BJ (cell line): Measurements from ENCODE around the gene PTH. TPM values are rescaled to one million over a fixed set of nuclear protein-coding genes. Genes with fewer than 3 reads are reported as not detected.

ENCODE experiments used
- CTCF ChIA-PET: fragments of 350-600 bp; formaldehyde crosslinking; extraction: SDS; loops from one replicate; lab custom pipeline; 2021; ENCODE audit warnings: antibody characterized with exemption, inconsistent platforms; lab: Yijun Ruan, JAX
- POLR2A ChIA-PET: fragments of 300-600 bp; sonication (Branson Sonifier 250); formaldehyde crosslinking; extraction: SDS; loops from one replicate; lab custom pipeline; 2021; ENCODE audit warnings: antibody characterized with exemption; lab: Charles Lee
- DNase-seq: peaks from one replicate; pipeline ENCODE4 v3.0.0-alpha.2; 2011; ENCODE audit warnings: low read depth
- H3K27me3 ChIP-seq: 2 replicates; pipeline ENCODE4 v1.6.0; 2011; ENCODE audit warnings: low read length; ENCODE audit not compliant: control insufficient read depth, insufficient read depth
- H3K36me3 ChIP-seq: 2 replicates; pipeline ENCODE4 v1.5.1; 2011; ENCODE audit warnings: low read length; ENCODE audit not compliant: control insufficient read depth, insufficient read depth
- H3K4me3 ChIP-seq: 2 replicates; pipeline ENCODE4 v1.5.1; 2011; ENCODE audit warnings: low read depth, mild to moderate bottlenecking, control low read depth, low read length
- polyA plus RNA-seq: library from polyadenylated mRNA; depleted of rRNA; stranded (reverse); fragments of >200 nt; gene quantifications from 2 replicates; pipeline ENCODE4 v1.2.3, GENCODE V29; 2011
- TF ChIP-seq, protein P1 (sequence below): IDR thresholded peaks from 2 replicates; pipeline ENCODE4 v1.5.1; 2011; ENCODE audit warnings: low read depth, mild to moderate bottlenecking, control low read depth, inconsistent platforms, low read length, moderate library complexity; ENCODE audit not compliant: insufficient read depth

PTH gene
- polyA plus RNA-seq, 1 experiment, result not detected

DNA sequence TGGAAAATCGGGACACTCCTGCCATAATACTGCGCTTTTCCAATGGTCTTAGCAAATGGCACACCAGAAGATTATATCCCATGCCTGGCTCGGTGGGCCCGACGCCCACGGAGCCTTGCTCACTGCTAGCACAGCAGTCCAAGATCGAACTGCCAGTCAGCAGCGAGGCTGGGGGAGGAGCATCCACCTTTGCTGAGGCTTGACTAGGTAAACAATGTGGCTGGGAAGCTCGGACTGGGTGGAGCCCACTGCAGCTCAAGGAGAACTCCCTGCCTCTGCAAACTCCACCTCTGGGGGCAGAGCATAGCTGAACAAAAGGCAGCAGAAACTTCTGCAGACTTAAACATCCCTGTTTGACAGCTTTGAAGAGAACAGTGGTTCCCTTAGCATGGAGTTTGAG is 15.6 kb downstream of the PTH start:
- POLR2A ChIA-PET, result no interaction called here
- Histone ChIP-seq H3K27me3 (peaks cover 2% of the 10 kb centered on the region; the same call in 1 of the 2 replicates), H3K4me3 (no peak overlapping the region), H3K36me3 (no peaks in the 10 kb centered on the region)
- CTCF ChIA-PET, result interaction anchor here (1.0 to 1.1 kb wide), 2 partner anchors 14 to 270 kb away, joined by 3 to 5 read pairs; no protein-coding TSS in a partner anchor
- DNase-seq, result no peak
- TF ChIP-seq, protein P1, sequence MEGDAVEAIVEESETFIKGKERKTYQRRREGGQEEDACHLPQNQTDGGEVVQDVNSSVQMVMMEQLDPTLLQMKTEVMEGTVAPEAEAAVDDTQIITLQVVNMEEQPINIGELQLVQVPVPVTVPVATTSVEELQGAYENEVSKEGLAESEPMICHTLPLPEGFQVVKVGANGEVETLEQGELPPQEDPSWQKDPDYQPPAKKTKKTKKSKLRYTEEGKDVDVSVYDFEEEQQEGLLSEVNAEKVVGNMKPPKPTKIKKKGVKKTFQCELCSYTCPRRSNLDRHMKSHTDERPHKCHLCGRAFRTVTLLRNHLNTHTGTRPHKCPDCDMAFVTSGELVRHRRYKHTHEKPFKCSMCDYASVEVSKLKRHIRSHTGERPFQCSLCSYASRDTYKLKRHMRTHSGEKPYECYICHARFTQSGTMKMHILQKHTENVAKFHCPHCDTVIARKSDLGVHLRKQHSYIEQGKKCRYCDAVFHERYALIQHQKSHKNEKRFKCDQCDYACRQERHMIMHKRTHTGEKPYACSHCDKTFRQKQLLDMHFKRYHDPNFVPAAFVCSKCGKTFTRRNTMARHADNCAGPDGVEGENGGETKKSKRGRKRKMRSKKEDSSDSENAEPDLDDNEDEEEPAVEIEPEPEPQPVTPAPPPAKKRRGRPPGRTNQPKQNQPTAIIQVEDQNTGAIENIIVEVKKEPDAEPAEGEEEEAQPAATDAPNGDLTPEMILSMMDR, result no peak

DNA sequence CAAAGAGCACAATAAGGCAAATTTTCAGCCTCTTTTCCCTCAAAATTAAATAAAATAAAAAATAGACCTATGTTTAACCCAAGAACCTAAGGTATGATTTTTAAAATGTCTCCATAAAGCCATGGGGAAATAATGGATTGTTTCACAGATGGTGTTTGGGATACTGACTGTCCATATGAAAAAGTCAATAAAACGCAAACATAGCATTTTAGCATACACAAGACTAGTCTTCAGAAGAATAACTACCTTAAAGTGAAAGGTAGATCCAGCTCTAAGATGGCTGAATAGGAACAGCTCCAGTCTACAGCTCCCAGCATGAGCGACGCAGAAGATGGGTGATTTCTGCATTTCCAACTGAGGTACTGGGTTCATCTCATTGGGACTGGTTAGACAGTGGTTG is 16.1 kb downstream of the PTH start:
- DNase-seq, result no peak
- POLR2A ChIA-PET, result no interaction called here
- CTCF ChIA-PET, result interaction anchor here (1.1 kb wide), 1 partner anchor 270 kb away, joined by 3 read pairs; no protein-coding TSS in a partner anchor
- H3K27me3 ChIP-seq, result peaks cover 2% of the 10 kb centered on the region; the same call in 1 of the 2 replicates
- no peaks in the 10 kb centered on the region for H3K36me3 ChIP-seq
- no peak overlapping the region for H3K4me3 ChIP-seq
- TF ChIP-seq, protein P1, result no peak

DNA sequence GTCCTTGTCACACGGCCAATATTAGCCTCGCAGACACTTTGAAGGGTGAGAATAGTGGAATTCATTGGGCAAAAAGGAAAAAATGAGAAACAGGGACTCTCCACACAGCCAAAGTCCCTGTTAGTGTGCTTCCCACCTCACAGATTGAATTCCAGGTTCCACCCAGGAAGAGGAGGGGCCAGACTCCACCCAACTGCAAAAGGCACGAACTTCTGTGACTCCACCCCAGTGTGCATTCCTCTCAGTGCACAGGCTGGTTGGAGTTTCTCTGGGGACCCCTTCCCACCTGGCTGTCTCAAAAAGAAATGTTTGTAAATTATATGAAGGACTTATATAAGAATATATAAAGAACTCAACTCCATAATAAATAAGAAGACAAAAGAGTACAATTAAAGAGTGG is 20.7 kb downstream of the PTH start:
- ChIA-PET CTCF (no interaction called here), POLR2A (no interaction called here)
- no peak for DNase-seq
- Histone ChIP-seq H3K4me3 (no peak overlapping the region), H3K36me3 (no peaks in the 10 kb centered on the region), H3K27me3 (peaks cover 4% of the 10 kb centered on the region)
- TF ChIP-seq, protein P1, result no peak

DNA sequence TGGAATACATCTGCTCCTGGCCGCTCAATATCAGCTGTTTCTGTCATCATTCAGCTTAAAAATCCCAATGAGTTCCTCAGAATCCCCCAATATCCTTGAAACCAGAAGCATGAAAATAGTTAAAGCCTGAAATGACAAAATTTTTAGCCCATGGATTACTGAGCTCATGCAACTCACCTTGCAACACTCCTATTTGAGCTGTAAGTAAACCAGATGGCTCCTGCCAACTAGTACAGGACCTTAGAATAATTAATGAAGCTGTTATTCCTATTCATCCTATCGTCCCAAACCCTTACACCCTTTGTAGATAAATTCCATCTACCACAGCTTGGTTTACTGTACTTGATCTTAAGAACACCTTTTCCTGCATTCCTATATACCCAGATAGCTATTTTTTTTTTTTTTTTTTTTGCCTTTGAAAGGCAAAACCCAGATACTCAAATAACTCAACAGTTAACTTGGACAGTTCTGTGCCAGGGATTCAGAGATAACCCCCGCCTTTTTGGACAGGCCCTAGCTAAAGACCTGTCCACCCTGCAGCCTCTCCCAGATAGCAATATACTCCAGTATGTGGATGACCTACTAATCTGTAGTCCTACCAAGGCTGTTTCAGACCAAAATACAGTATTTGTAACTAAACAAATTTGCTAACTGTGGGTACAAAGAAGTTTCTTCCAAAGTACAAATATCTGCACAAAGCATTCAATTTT is 22.6 kb downstream of the PTH start:
- TF ChIP-seq, protein P1, result no peak
- ChIA-PET POLR2A (interaction anchor here (0.6 kb wide), 2 partner anchors 10 to 269 kb away, joined by 3 to 8 read pairs; partner anchors contain the start of gene BTBD10), CTCF (interaction anchor here (1.0 to 1.9 kb wide), 3 partner anchors 8 to 14 kb away, joined by 4 to 7 read pairs (median 6); partner anchors contain the start of gene BTBD10)

DNA sequence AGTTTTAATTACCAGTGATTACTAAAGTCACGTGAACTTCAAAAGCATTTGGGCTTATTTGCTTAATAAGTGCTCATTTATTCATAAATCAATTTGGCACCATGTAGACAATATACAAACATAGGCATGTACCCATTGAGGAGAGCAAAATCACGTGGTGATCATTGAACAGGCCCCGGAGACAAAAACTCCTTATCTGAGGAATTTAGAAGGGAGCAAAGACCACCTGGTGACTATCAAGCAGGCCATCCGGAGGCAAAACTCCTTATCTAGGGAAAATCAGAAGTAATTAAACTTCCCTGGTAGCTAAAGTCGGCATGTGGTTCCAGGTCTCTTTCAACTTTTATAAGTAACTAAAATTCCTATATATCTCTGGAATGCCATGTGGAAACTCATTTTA is 27.0 kb downstream of the PTH start:
- CTCF ChIA-PET, result no interaction called here

More for the DNA sequence above, 22.6 kb downstream of the PTH start:
- Histone ChIP-seq H3K27me3 (peaks cover 9% of the 10 kb centered on the region), H3K4me3 (no peak overlapping the region), H3K36me3 (no peaks in the 10 kb centered on the region)
- no peak for DNase-seq

More for the DNA sequence above, 27.0 kb downstream of the PTH start:
- POLR2A ChIA-PET, result no interaction called here
- no peak for DNase-seq
- TF ChIP-seq, protein P1, result no peak
- H3K4me3 ChIP-seq, result no peak overlapping the region
- H3K27me3 ChIP-seq, result peaks cover 11% of the 10 kb centered on the region
- no peaks in the 10 kb centered on the region for H3K36me3 ChIP-seq
